Gastrocnemius medialis (tissue), 4 donors: ENCODE results near the gene ARMC8.

Experiments
- CTCF ChIP-seq, 5 experiments: fragments of 450-650 bp in 3 of 5; fragments of 200-600 bp in 2 of 5; sonication (generic) in 2 of 5; IDR thresholded peaks in 4 of 5; conservative IDR thresholded peaks in 1 of 5; 1 replicate in 4 of 5; 2 replicates in 1 of 5; pipeline ENCODE4 v1.5.1; 2016 to 2019; ENCODE audit warnings: antibody characterized with exemption in 5 of 5, mild to moderate bottlenecking in 3 of 5, moderate library complexity in 3 of 5
- POLR2A ChIP-seq, 2 donors: fragments of 450-650 bp; IDR thresholded peaks; one replicate each; pipeline ENCODE4 v1.6.1; 2017; ENCODE audit warnings: antibody characterized with exemption in 2 of 2, mild to moderate bottlenecking in 2 of 2, moderate library complexity in 2 of 2

- no peak for TF ChIP-seq POLR2A (IDR thresholded peaks at IDR 0.05)
- TF ChIP-seq CTCF (IDR thresholded peaks at IDR 0.05 in 4 of 5, conservative IDR thresholded peaks at IDR 0.05 in 1 of 5): no peak
Observed at GRCh38 chr3:138165061-138165460, 22.0 kb upstream of the ARMC8 start.
